Chondrocyte (in vitro differentiated cells): ENCODE measurements around the gene LRRC55. TPM values are rescaled to one million over a fixed set of nuclear protein-coding genes. Genes with fewer than 3 reads are reported as not detected.

Experiments
- DNase-seq: peaks from one replicate; pipeline ENCODE4 v3.0.0; 2021; ENCODE audit warnings: mixed read lengths, low spot score
- H3K27ac Mint-ChIP-seq: one replicate; pipeline ENCODE4 v1.8.0; 2021; ENCODE audit warnings: mild to moderate bottlenecking, moderate library complexity, mixed read lengths; ENCODE audit not compliant: unreplicated experiment
- H3K27me3 Mint-ChIP-seq: 2 replicates; pipeline ENCODE4 v1.8.0; 2021; ENCODE audit warnings: low read depth, mixed read lengths
- H3K36me3 Mint-ChIP-seq: 2 replicates; pipeline ENCODE4 v1.8.0; 2021; ENCODE audit warnings: low read depth, mixed read lengths
- H3K4me1 Mint-ChIP-seq: 2 replicates; pipeline ENCODE4 v1.8.0; 2021; ENCODE audit warnings: low read depth, mild to moderate bottlenecking, mixed read lengths
- H3K4me3 Mint-ChIP-seq: one replicate; pipeline ENCODE4 v1.8.0; 2021; ENCODE audit warnings: mild to moderate bottlenecking, moderate library complexity, mixed read lengths; ENCODE audit not compliant: unreplicated experiment
- H3K9me3 Mint-ChIP-seq: 2 replicates; pipeline ENCODE4 v1.8.0; 2021; ENCODE audit warnings: low read depth, mixed read lengths
- CTCF ChIP-seq: fragments of 200-600 bp; sonication (generic); IDR thresholded peaks from 2 replicates; pipeline ENCODE4 v1.5.0; 2021; ENCODE audit warnings: antibody characterized with exemption, mild to moderate bottlenecking, moderate library complexity
- total RNA-seq: library from RNA; stranded (reverse); gene quantifications from 3 replicates; pipeline ENCODE4 v1.2.1, GENCODE V29; 2021

LRRC55 gene
- total RNA-seq, 1 donor from 2014 or later: not detected

GRCh38 chr11:57200917-57201316, 19.2 kb downstream of the LRRC55 start:
- Mint-ChIP-seq H3K9me3 (no peaks in the 10 kb centered on the region), H3K4me3 (no peak overlapping the region), H3K27me3 (peaks cover 56% of the 10 kb centered on the region), H3K27ac (no peak overlapping the region), H3K4me1 (no peaks in the 10 kb centered on the region), H3K36me3 (no peaks in the 10 kb centered on the region)
- no peak for DNase-seq
- no peak for TF ChIP-seq CTCF

- Mint-ChIP-seq H3K4me3 (no peak overlapping the region), H3K27ac (no peak overlapping the region), H3K4me1 (no peaks in the 10 kb centered on the region), H3K27me3 (peaks cover 61% of the 10 kb centered on the region), H3K36me3 (no peaks in the 10 kb centered on the region), H3K9me3 (no peaks in the 10 kb centered on the region)
- no peak for DNase-seq
- TF ChIP-seq CTCF: no peak
Observed at GRCh38 chr11:57202281-57202680, 20.5 kb downstream of the LRRC55 start.

DNA sequence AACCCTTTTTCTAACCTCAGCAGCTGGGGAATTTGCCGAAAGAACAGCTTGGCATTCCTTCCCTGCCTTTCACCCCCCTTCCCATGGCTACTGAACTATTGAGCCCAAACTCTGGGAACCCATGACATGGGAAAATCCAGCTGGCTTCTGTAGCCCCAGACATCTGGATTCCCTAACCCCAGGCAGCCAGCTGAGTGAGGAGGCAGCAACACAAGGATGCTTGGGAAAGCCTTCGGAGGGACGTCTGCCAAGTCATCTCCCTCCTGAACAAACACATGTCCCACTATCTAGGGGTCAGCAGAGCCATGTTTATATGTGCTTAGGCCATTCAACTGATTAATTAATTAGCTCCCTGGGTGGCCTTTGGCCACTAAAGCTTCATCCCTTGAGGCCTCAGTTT, 21.6 kb downstream of the LRRC55 start:
- H3K4me3 Mint-ChIP-seq: no peak overlapping the region

GRCh38 chr11:57203882-57204480, 22.2 kb downstream of the LRRC55 start:
- no peak for DNase-seq
- Mint-ChIP-seq H3K27me3 (peaks cover 55% of the 10 kb centered on the region), H3K27ac (no peak overlapping the region), H3K36me3 (no peaks in the 10 kb centered on the region), H3K4me3 (no peak overlapping the region), H3K9me3 (no peaks in the 10 kb centered on the region), H3K4me1 (no peaks in the 10 kb centered on the region)
- no peak for TF ChIP-seq CTCF

More for the DNA sequence above, 21.6 kb downstream of the LRRC55 start:
- H3K27me3 Mint-ChIP-seq: peaks cover 56% of the 10 kb centered on the region
- DNase-seq: no peak
- H3K9me3 Mint-ChIP-seq: no peaks in the 10 kb centered on the region
- no peaks in the 10 kb centered on the region for H3K4me1 Mint-ChIP-seq
- H3K27ac Mint-ChIP-seq: no peak overlapping the region
- TF ChIP-seq CTCF: no peak
- no peaks in the 10 kb centered on the region for H3K36me3 Mint-ChIP-seq

DNA sequence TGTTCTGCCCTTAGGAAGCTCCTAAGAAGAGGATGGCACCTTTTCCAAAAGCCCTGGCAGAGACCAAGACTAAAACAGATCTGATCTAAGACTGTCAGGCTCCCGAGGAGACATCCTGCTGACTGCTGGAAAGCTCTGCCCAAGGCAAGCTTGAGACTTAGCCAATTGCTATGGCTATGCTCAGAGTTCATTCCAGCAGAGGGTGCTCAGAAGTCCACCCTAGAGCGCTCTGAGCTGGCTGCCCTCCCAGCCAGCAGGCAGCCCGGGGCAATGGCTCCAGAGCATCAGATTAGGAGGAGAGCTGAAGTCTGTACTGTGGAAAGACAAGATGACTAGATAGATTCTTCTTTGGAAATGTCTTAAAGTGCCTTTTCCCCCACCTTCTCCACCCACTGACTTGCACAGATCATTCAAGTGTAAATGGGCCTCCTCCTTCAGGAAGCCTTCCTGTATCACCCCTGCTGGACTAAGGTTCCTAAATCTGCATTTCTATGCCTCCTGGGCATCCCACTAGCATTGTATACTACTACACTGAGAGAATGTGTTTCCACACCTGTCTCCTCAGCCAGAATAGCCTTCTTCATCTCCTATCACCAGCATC, 23.4 kb downstream of the LRRC55 start:
- Mint-ChIP-seq H3K36me3 (no peaks in the 10 kb centered on the region), H3K27ac (no peak overlapping the region), H3K9me3 (no peaks in the 10 kb centered on the region), H3K27me3 (peaks cover 53% of the 10 kb centered on the region), H3K4me3 (no peak overlapping the region), H3K4me1 (no peaks in the 10 kb centered on the region)
- TF ChIP-seq CTCF: peak; percentile 19
- no peak for DNase-seq
